ENCODE results near the gene WDR6. TPM values are rescaled to one million over a fixed set of nuclear protein-coding genes. Genes with fewer than 3 reads are reported as not detected.
"Not testable (repeated sequence)": the region's sequence is repeated elsewhere in the genome, so short reads cannot be mapped to it uniquely, and the experiment has no call there.

WDR6 gene
- total RNA-seq, 2 experiments from 2014 or later: 185 to 207 TPM

DNA sequence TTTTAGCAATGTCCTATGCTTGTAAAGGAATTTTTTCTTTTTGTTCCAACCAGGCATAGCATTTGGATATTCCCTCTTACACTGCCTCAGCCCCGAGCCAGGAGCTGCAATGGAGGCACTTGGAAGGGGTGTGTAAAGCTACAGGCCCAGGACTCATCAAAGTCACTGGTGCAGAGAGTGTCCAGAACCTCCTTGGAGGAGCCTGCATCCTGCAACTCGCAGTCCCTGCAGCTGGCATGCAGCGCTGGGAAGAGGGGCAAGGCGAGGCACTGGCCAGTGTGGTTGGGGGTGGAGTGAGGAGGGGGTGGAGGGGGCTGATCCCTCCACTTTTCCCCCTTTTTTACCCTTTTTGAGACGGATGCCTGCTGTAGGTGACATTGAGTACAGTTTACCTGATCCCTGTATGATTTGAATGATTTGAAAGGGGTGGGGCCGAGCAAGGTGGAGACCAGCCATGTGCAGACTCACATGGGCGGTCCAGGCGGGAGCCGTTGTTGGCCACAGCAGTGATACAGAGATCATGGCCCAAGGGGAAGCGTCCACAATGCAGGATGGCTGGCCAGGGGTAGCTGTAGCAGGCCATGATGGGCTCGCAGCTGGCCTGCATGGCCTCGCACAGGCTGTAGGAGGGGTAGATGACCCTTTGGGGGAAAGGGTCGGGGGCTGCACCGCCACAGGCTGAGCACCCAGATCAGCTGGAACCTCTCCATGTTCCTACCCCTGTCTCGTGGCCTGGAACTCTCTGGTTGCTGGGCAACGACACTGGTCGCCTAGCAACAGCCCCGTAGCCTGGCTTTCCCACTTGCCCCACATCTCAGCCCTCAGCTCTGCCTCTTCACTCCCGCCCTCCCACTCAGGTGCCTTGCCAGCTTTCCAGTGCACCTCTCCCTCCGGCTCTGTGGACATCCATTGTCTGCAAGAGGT is 9.2 kb upstream of the WDR6 start:
- no peak overlapping the region for H3K4me3 Mint-ChIP-seq
- ATAC-seq (ENCODE audit: low read depth) (no peak), DNase-seq (no peak)
- no peaks in the 10 kb centered on the region for H3K27me3 Mint-ChIP-seq
- H3K27ac Mint-ChIP-seq: no peak overlapping the region
- peaks cover 3% of the 10 kb centered on the region for H3K36me3 Mint-ChIP-seq
- no peaks in the 10 kb centered on the region for H3K9me3 Mint-ChIP-seq
- POLR2A ChIA-PET: interaction anchor here (3.9 kb wide), 1 partner anchor 10 kb away, joined by 24 read pairs; the partner anchor contains the start of gene WDR6
- H3K4me1 Mint-ChIP-seq: peaks cover 17% of the 10 kb centered on the region

DNA sequence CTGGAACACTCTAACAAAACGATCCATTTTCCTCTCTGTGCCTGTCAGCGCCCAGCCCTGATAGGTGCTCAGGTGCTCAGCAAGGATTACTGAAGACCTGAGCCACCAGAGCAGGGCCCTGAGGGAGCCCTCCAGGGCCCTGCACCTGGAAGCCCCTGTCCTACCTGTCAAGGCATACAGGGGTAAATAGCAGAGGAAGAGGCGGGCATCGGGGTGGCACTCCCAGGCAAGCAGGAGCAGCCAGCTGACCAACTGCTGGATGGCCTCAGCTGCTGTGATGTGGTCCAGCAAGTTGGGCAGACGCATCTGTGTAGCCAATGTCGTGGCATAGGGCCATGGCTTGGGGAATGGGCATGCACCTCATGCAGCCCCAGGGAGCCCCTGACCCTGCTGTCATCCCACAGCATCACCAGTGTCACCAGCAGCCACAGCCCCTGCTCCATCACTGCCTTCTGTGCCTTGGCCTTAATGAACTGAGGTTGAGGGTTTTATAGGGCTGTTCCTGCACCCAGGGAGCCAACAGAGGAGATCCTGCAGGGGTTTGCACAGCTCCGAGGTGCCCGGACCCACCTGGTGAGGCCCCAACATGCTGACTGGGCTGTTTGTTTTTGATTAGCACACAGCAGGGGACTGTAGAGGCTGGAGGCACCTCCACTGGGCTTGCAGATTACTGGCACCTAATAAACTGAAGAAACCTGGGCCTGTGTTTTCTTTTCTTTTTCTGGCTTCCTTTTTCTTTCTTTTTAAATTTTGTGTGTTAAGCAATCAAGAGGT is 7.9 kb upstream of the WDR6 start:
- Mint-ChIP-seq H3K27ac (peak overlapping the region; percentile 13), H3K4me1 (peaks cover 11% of the 10 kb centered on the region), H3K27me3 (no peaks in the 10 kb centered on the region), H3K36me3 (peaks cover 3% of the 10 kb centered on the region), H3K4me3 (no peak overlapping the region), H3K9me3 (no peaks in the 10 kb centered on the region)
- POLR2A ChIA-PET: no interaction called here
- DNase-seq (no peak), ATAC-seq (ENCODE audit: low read depth) (no peak)

DNA sequence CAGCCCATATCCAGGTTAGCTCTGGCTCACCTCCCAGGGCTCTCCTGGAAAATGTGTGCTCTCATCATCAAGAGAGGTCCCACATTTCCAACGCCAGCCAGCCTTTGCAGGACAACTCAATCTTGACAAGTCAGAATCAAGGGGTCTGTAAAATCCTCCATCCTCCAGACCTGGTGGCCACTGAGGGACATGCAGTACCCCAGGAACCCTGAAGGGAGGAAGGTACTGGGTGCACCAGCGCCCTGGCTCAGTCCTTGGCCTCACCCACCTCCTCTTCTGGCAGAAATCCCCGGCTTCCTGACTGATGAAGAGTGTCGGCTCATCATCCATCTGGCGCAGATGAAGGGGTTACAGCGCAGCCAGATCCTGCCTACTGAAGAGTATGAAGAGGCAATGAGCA is 6.0 kb upstream of the WDR6 start:
- H3K9me3 Mint-ChIP-seq: no peaks in the 10 kb centered on the region
- no peaks in the 10 kb centered on the region for H3K27me3 Mint-ChIP-seq
- ATAC-seq (ENCODE audit: low read depth) (no peak), DNase-seq (no peak)
- H3K27ac Mint-ChIP-seq: peak overlapping the region; percentile 56
- no peaks in the 10 kb centered on the region for H3K36me3 Mint-ChIP-seq
- H3K4me1 Mint-ChIP-seq: peaks cover 5% of the 10 kb centered on the region
- POLR2A ChIA-PET: interaction anchor here (1.7 kb wide), 1 partner anchor 11 kb away, joined by 8 read pairs; the partner anchor contains the start of gene P4HTM
- no peak overlapping the region for H3K4me3 Mint-ChIP-seq

DNA sequence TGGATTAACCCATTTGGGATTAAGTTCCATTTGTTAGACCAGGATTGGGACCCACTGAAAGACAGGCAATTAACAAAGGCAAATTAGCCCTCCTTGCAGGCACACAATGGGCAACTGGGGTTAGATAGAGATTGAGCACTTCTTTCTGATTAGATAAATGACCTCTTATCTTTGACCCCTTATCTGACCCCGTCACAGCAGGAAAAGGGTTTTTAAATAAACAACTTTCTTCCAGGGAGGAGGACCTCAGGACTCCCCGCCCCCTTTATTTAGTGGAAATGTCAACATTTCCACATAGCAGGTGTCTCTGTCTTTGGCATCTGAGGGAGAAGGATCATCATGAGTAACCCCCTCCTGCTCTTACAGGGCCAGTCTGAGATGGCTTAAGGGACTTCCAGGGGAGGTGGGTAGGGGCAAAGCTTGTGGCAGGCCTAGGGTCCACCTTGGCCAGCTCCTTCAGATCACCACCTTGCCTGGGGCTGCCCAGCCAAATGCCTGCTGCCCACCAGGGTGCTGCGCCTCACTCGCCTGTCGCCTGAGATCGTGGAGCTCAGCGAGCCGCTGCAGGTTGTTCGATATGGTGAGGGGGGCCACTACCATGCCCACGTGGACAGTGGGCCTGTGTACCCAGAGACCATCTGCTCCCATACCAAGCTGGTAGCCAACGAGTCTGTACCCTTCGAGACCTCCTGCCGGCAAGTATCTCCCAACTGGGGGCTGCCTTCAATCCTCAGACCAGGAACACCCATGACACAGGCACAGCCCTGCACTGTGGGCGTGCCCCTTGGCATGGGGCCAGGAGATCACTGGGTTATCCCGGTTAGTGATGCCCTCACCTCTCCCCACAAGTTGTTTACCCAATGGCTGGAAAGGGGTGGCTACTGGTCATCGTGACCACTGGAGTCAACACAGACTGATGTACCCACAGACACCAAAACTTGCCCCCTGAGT is 2.6 kb upstream of the WDR6 start:
- no peak overlapping the region for H3K27ac Mint-ChIP-seq
- DNase-seq: no peak
- no peak overlapping the region for H3K4me3 Mint-ChIP-seq
- POLR2A ChIA-PET: interaction anchor here (5.4 to 5.6 kb wide), 2 partner anchors 15 kb away, joined by 112 to 244 read pairs; partner anchors contain the start of genes DALRD3, NDUFAF3 and P4HTM
- no peaks in the 10 kb centered on the region for H3K9me3 Mint-ChIP-seq
- no peak for ATAC-seq (ENCODE audit: low read depth)
- no peaks in the 10 kb centered on the region for H3K27me3 Mint-ChIP-seq
- peaks cover 21% of the 10 kb centered on the region for H3K4me1 Mint-ChIP-seq
- no peaks in the 10 kb centered on the region for H3K36me3 Mint-ChIP-seq

DNA sequence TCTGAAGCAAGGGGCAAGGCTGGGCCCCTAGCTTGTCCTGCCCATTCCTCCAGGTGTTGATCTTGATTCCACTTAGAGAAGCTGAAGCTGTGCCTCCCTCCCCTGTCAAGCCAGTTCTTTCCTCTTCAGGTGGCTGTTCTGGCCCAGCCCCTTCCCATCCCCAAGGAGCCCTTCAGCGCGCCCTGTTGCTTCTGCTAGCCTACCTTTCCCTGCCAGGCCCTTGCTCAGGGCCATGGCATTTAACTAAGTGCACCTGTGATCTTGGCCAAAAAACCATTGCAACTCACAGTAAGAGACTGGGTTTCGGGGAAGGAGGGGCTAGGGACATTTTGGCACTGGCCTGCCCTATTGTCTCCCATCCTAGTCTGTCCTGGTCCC is 1.9 kb upstream of the WDR6 start:
- Mint-ChIP-seq H3K4me3 (no peak overlapping the region), H3K27me3 (no peaks in the 10 kb centered on the region)

DNA sequence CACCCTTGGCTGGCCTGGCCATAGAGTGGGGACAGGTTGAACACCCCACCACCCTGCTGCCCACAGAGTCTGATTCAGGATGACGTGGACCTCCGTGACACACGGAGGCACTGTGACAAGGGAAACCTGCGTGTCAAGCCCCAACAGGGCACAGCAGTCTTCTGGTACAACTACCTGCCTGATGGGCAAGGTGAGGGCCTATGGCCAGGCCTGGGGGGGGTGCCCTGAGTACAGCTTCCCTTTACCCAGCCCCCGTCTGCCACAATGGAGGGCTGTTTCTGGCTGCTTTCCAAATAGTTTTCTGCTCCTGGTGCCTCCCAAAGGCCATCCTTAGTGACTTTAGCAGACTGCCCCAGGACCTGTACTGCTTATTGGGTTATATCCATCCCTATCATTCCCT is 1.2 kb upstream of the WDR6 start:
- POLR2A ChIA-PET: interaction anchor here (1.4 to 5.6 kb wide), 4 partner anchors 12 to 88 kb away, joined by 5 to 244 read pairs (median 68); partner anchors contain the start of genes DALRD3, NDUFAF3, P4HTM and QRICH1
- Mint-ChIP-seq H3K36me3 (no peaks in the 10 kb centered on the region), H3K9me3 (no peaks in the 10 kb centered on the region), H3K27ac (peak overlapping the region; percentile 99), H3K4me1 (peaks cover 18% of the 10 kb centered on the region), H3K4me3 (peak overlapping the region; percentile 96), H3K27me3 (no peaks in the 10 kb centered on the region)
- DNase-seq (no peak), ATAC-seq (ENCODE audit: low read depth) (no peak)

More for the DNA sequence above, 1.9 kb upstream of the WDR6 start:
- H3K4me1 Mint-ChIP-seq: peaks cover 20% of the 10 kb centered on the region
- H3K36me3 Mint-ChIP-seq: no peaks in the 10 kb centered on the region
- no peak overlapping the region for H3K27ac Mint-ChIP-seq
- POLR2A ChIA-PET: interaction anchor here (5.4 to 5.6 kb wide), 2 partner anchors 15 to 16 kb away, joined by 112 to 244 read pairs; partner anchors contain the start of genes DALRD3, NDUFAF3 and P4HTM
- ATAC-seq (ENCODE audit: low read depth) (no peak), DNase-seq (no peak)
- no peaks in the 10 kb centered on the region for H3K9me3 Mint-ChIP-seq

DNA sequence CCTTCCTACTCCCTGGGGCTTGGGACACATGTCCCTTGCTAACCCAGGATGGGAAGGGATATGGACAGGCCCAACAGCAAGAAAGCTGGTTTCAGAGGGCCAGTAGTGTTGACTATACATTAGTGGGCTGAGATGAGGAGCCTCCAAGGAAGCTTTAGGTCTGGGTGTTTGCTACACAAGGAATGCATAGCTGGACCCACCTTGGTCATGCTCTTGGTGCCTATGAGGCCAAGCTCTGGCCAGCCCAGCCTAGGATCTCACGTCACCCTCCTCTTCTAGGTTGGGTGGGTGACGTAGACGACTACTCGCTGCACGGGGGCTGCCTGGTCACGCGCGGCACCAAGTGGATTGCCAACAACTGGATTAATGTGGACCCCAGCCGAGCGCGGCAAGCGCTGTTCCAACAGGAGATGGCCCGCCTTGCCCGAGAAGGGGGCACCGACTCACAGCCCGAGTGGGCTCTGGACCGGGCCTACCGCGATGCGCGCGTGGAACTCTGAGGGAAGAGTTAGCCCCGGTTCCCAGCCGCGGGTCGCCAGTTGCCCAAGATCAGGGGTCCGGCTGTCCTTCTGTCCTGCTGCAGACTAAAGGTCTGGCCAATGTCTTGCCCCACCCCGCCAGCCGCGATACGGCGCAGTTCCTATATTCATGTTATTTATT is 653 bp upstream of the WDR6 start:
- no peaks in the 10 kb centered on the region for H3K36me3 Mint-ChIP-seq
- peak overlapping the region; percentile 99 for H3K27ac Mint-ChIP-seq
- DNase-seq (no peak), ATAC-seq (ENCODE audit: low read depth) (no peak)
- POLR2A ChIA-PET: interaction anchor here (0.7 to 5.6 kb wide), 16 partner anchors 10 to 406 kb away, joined by 3 to 244 read pairs (median 8); partner anchors contain the start of genes ARIH2, DALRD3, IMPDH2 and IP6K2
- H3K27me3 Mint-ChIP-seq: no peaks in the 10 kb centered on the region
- peak overlapping the region; percentile 96 for H3K4me3 Mint-ChIP-seq
- no peaks in the 10 kb centered on the region for H3K9me3 Mint-ChIP-seq
- peaks cover 18% of the 10 kb centered on the region for H3K4me1 Mint-ChIP-seq

DNA sequence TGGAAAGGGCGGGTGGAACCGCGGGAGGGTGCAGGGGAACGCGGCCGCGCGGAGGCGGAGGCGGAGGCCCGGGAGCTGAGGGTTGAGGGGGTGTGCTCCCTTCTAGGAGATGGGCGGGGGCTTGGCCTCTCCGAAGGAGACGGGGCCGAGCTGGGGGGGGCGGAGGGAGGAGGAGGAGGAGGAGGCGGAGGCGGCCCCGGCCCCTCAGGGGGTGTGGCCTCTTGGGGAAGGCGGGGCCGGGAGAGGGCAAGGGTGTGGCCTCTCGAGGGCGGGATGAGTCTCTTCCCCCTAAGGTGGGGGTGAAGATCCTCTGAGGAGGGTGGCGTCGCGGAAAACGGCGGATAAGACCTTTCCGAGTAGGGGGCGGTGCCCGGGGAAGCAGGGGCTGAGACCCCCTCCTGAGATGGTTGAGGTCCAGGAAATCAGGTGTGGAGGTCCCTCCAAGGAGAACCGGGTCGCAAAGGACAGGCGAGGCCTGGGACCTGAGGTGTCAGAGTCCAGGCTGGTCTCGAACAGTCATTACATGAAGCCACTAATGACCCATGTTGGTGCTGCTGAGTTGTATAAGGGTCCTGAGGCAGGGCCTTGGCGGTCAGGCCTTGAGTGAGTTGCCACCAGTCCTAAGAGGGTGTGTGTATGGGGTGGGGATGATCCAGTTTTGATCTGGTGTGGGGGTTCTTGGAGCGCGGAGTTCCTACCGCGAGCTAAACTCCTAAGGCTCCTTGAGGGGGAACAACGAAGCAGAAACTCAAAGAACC is 759 bp downstream of the WDR6 start:
- peak; percentile 96 for DNase-seq
- POLR2A ChIA-PET: interaction anchor here (0.5 to 5.6 kb wide), 20 partner anchors 11 to 1203 kb away, joined by 3 to 244 read pairs (median 8); partner anchors contain the start of genes ARIH2, DALRD3, IMPDH2 and IP6K2
- ATAC-seq (ENCODE audit: low read depth): peak; percentile 69
- Mint-ChIP-seq H3K36me3 (no peaks in the 10 kb centered on the region), H3K4me1 (peaks cover 17% of the 10 kb centered on the region), H3K4me3 (peak overlapping the region; percentile 96), H3K27me3 (no peaks in the 10 kb centered on the region), H3K27ac (peak overlapping the region; percentile 99), H3K9me3 (no peaks in the 10 kb centered on the region)

DNA sequence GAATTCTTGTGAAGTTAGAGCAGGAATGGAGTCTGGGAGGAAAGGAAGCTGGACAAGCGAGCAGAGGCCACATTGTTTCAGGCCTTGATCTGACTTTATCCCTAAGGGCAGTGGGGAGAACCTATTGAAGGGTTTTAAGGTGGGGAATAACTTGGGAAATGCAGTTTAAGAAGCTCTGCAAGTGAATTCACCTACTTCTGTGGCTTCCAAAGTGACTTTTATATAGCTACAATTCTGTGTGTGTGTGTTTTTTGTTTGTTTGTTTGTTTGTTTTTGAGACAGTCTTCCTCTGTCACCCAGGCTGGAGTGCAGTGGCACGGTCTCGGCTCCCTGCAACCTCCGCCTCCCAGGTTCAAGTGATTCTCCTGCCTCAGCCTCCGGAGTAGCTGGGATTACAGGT is 1.4 kb downstream of the WDR6 start:
- POLR2A ChIA-PET: interaction anchor here (1.2 to 5.6 kb wide), 4 partner anchors 11 to 21 kb away, joined by 4 to 244 read pairs (median 68); partner anchors contain the start of genes DALRD3, IMPDH2, NDUFAF3 and P4HTM
- DNase-seq; ATAC-seq (ENCODE audit: low read depth); H3K36me3 Mint-ChIP-seq; H3K27me3 Mint-ChIP-seq; H3K9me3 Mint-ChIP-seq: not testable (repeated sequence)
- Mint-ChIP-seq H3K4me3 (peak overlapping the region; percentile 96), H3K27ac (peak overlapping the region; percentile 99), H3K4me1 (peaks cover 17% of the 10 kb centered on the region)

DNA sequence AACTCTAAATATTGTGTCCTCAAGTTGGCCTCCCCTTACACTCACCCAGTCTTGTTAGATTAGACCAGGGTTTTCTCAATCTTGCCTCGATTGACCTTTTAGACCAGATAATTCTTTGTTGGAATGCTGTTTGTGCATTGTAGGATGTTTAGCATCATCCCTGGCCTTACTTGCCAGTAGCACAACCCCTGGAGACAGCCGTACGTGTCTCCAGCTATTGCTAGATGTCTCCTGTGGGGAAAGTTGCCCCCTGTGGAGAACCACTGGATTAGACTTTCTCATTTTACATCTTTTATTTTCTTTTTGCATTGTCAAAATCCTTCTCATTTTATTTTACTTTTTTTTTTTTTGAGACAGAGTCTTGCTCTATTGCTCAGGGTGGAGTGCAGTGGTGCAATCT is 2.2 kb downstream of the WDR6 start:
- Mint-ChIP-seq H3K9me3 (no peaks in the 10 kb centered on the region), H3K36me3 (no peaks in the 10 kb centered on the region), H3K27me3 (no peaks in the 10 kb centered on the region), H3K4me3 (peak overlapping the region; percentile 37), H3K27ac (peak overlapping the region; percentile 51), H3K4me1 (peaks cover 19% of the 10 kb centered on the region)
- DNase-seq: no peak
- POLR2A ChIA-PET: interaction anchor here (0.5 to 5.6 kb wide), 5 partner anchors 11 to 533 kb away, joined by 3 to 244 read pairs (median 5); partner anchors contain the start of genes DALRD3, IMPDH2, NDUFAF3 and P4HTM
- ATAC-seq (ENCODE audit: low read depth): no peak

DNA sequence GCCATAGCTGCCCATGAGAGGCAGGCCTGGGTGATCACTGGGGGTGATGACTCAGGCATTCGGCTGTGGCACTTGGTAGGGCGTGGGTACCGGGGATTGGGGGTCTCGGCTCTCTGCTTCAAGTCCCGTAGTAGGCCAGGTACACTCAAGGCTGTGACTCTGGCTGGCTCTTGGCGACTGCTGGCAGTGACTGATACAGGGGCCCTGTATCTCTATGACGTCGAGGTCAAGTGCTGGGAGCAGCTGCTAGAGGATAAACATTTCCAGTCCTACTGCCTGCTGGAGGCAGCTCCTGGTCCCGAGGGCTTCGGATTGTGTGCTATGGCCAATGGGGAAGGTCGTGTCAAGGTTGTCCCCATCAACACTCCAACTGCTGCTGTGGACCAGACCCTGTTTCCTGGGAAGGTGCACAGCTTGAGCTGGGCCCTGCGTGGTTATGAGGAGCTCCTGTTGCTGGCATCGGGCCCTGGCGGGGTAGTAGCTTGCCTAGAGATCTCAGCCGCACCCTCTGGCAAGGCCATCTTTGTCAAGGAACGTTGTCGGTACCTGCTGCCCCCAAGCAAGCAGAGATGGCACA is 5.3 kb downstream of the WDR6 start:
- Mint-ChIP-seq H3K27ac (no peak overlapping the region), H3K36me3 (peaks cover 5% of the 10 kb centered on the region), H3K27me3 (no peaks in the 10 kb centered on the region), H3K4me1 (peaks cover 23% of the 10 kb centered on the region), H3K9me3 (no peaks in the 10 kb centered on the region), H3K4me3 (no peak overlapping the region)
- POLR2A ChIA-PET: interaction anchor here (0.6 to 10.1 kb wide), 4 partner anchors 9 to 47 kb away, joined by 3 to 129 read pairs (median 12); partner anchors contain the start of genes NDUFAF3 and P4HTM
- ATAC-seq (ENCODE audit: low read depth) (no peak), DNase-seq (no peak)

All from activated naive CD8-positive, alpha-beta T cell treated with anti-CD3 and anti-CD28 coated beads, Interleukin-2, amount 10 ng/mL, durations not matched to agents 7 days and 5 days (primary cell).